Endothelial cell of umbilical vein (primary cell): ENCODE results near the gene EPSTI1. TPM values are rescaled to one million over a fixed set of nuclear protein-coding genes. Genes with fewer than 3 reads are reported as not detected.
"Not testable (repeated sequence)": the region's sequence is repeated elsewhere in the genome, so short reads cannot be mapped to it uniquely, and the experiment has no call there.

Experiments used
- BruUV-seq: library from RNA; stranded (reverse); fragments of 400-500 nt; replicated peaks from 2 replicates; lab custom pipeline; 2021; lab: Mats Ljungman, UMichigan
- CTCF ChIA-PET: fragments of 300-600, 350-600 bp; sonication (Branson Sonifier 250); formaldehyde crosslinking; loops from one replicate; lab custom pipeline; 2021; ENCODE audit warnings: antibody characterized with exemption, inconsistent platforms; lab: Charles Lee
- POLR2A ChIA-PET: fragments of 300-600, 350-600 bp; sonication (Branson Sonifier 250); formaldehyde crosslinking; loops from one replicate; lab custom pipeline; 2021; ENCODE audit warnings: antibody characterized with exemption, inconsistent platforms; lab: Charles Lee
- DNase-seq: peaks from one replicate; pipeline ENCODE4 v3.0.0-alpha.2; 2011; ENCODE audit warnings: low read depth, low spot score
- FAIRE-seq: peaks from 2 replicates; lab custom pipeline; 2011; peaks lifted over from hg19 to GRCh38; lab: Jason Lieb, UNC
- H2AFZ ChIP-seq: 2 replicates; pipeline ENCODE4 v1.6.0; 2012; ENCODE audit warnings: low read depth, low read length, control low read depth, inconsistent platforms
- H3K27ac ChIP-seq: 2 replicates; pipeline ENCODE4 v1.5.1; 2011; ENCODE audit warnings: low read depth, mild to moderate bottlenecking, control low read depth, low read length, moderate library complexity; ENCODE audit not compliant: insufficient read depth
- H3K27me3 ChIP-seq, 2 experiments: 2 replicates each; pipeline versions ENCODE4 v1.6.0 to v1.6.1; 2011; ENCODE audit warnings: low read length in 2 of 2, mixed read lengths in 1 of 2; ENCODE audit not compliant: control insufficient read depth in 2 of 2, insufficient read depth in 2 of 2
- H3K36me3 ChIP-seq, 2 experiments: 2 replicates in 1 of 2; 3 replicates in 1 of 2; pipeline ENCODE4 v1.5.1; 2011; ENCODE audit warnings: low read length in 2 of 2, mild to moderate bottlenecking in 1 of 2, moderate library complexity in 1 of 2; ENCODE audit not compliant: control insufficient read depth in 2 of 2, insufficient read depth in 2 of 2; ENCODE audit errors: extremely low read depth in 1 of 2
- H3K4me1 ChIP-seq: 3 replicates; pipeline ENCODE4 v1.5.1; 2011; ENCODE audit warnings: mild to moderate bottlenecking, low read length; ENCODE audit not compliant: control insufficient read depth, insufficient read depth; ENCODE audit errors: extremely low read depth
- H3K4me2 ChIP-seq: 2 replicates; pipeline ENCODE4 v1.6.1; 2011; ENCODE audit warnings: low read length, control low read depth, mixed read lengths; ENCODE audit not compliant: insufficient read depth
- H3K4me3 ChIP-seq, 3 experiments: fragments of 200-600 bp in 1 of 3; sonication (generic), shearing (Covaris generic) in 1 of 3; replicated peaks in 1 of 3; 2 replicates each; pipeline ENCODE4 v1.5.1; 2011 to 2016; ENCODE audit warnings: control low read depth in 3 of 3, low read length in 3 of 3, mild to moderate bottlenecking in 2 of 3, inconsistent platforms in 1 of 3, low read depth in 1 of 3, moderate library complexity in 1 of 3; ENCODE audit not compliant: insufficient read depth in 1 of 3
- H3K79me2 ChIP-seq: 2 replicates; pipeline ENCODE4 v1.6.0; 2012; ENCODE audit warnings: low read length, inconsistent platforms; ENCODE audit not compliant: control insufficient read depth, insufficient read depth
- H3K9ac ChIP-seq: replicated peaks from 2 replicates; pipeline ENCODE3; 2011; ENCODE audit warnings: low read length, control low read depth; ENCODE audit not compliant: insufficient read depth; ENCODE audit errors: extremely low read depth
- H3K9me1 ChIP-seq: replicated peaks from 3 replicates; pipeline ENCODE4 v1.6.0; 2011; ENCODE audit warnings: mild to moderate bottlenecking, low read length; ENCODE audit not compliant: control insufficient read depth, insufficient read depth; ENCODE audit errors: extremely low read depth
- H3K9me3 ChIP-seq: replicated peaks from 2 replicates; pipeline ENCODE4 v1.5.1; 2012; ENCODE audit warnings: low read length, inconsistent platforms; ENCODE audit not compliant: control insufficient read depth, insufficient read depth
- H4K20me1 ChIP-seq: replicated peaks from 2 replicates; pipeline ENCODE3; 2011; ENCODE audit warnings: mild to moderate bottlenecking, low read length; ENCODE audit not compliant: control insufficient read depth, insufficient read depth; ENCODE audit errors: extremely low read depth
- CTCF ChIP-seq, 2 donors: IDR thresholded peaks; 1 replicate in 1 of 2; 2 replicates in 1 of 2; pipeline ENCODE4 v1.5.1; 2011; ENCODE audit warnings: low read length in 2 of 2, mild to moderate bottlenecking in 2 of 2, moderate library complexity in 2 of 2, control low read depth in 1 of 2, inconsistent platforms in 1 of 2, low read depth in 1 of 2; ENCODE audit not compliant: insufficient read depth in 1 of 2; ENCODE audit errors: extremely low read depth in 1 of 2
- EZH2 ChIP-seq: IDR thresholded peaks from 2 replicates; pipeline ENCODE4 v1.6.1; 2012; ENCODE audit warnings: borderline replicate concordance, low read depth, mild to moderate bottlenecking, moderate library complexity, low read length, inconsistent platforms; ENCODE audit not compliant: severe bottlenecking
- FOS ChIP-seq: IDR thresholded peaks from 2 replicates; pipeline ENCODE4 v1.6.1; 2011; ENCODE audit warnings: mild to moderate bottlenecking, low read length, moderate library complexity, borderline replicate concordance; ENCODE audit not compliant: insufficient read depth
- GATA2 ChIP-seq: IDR thresholded peaks from 2 replicates; pipeline ENCODE4 v1.7.0; 2011; ENCODE audit warnings: low read depth, mild to moderate bottlenecking, moderate library complexity, mixed read lengths, low read length; ENCODE audit not compliant: insufficient read length, insufficient read depth
- JUN ChIP-seq: IDR thresholded peaks from 2 replicates; pipeline ENCODE4 v1.6.1; 2011; ENCODE audit warnings: borderline replicate concordance, low read depth; ENCODE audit not compliant: insufficient read length, insufficient read depth
- MAX ChIP-seq: IDR thresholded peaks from 2 replicates; pipeline ENCODE4 v1.6.1; 2011; ENCODE audit not compliant: insufficient read depth, insufficient read length
- MYC ChIP-seq: IDR thresholded peaks from one replicate; pipeline ENCODE4 v1.6.1; 2011; ENCODE audit warnings: mild to moderate bottlenecking, low read depth, low read length
- POLR2A ChIP-seq: IDR thresholded peaks from 2 replicates; pipeline ENCODE4 v1.6.1; 2012; ENCODE audit warnings: low read depth, mild to moderate bottlenecking, control low read depth, low read length
- POLR2AphosphoS5 ChIP-seq: IDR thresholded peaks from 2 replicates; pipeline ENCODE4 v1.6.1; 2012; ENCODE audit warnings: low read depth, mild to moderate bottlenecking, control low read depth, low read length, moderate library complexity; ENCODE audit not compliant: insufficient read depth
- dilution Hi-C: fragments of 300-500 bp; cut with MboI; formaldehyde crosslinking; loops from one replicate; pipeline ENCODE4 v1.15.0; 2019; ENCODE audit warnings: low sequenced_read_pairs; ENCODE audit not compliant: extremely low pct_ligation_motif_present
- intact Hi-C: fragments of 100-400 bp; cut with micrococcal nuclease; formaldehyde crosslinking; loops from one replicate; pipeline ENCODE4 v1.10.0; 2022
- polyA plus RNA-seq, 4 experiments: library from polyadenylated mRNA; depleted of rRNA in 3 of 4; stranded (reverse) in 3 of 4; unstranded in 1 of 4; fragments of >200 nt; gene quantifications; 2 replicates each; pipeline versions ENCODE4 v1.2.1 to v1.2.3, GENCODE V29; 2011 to 2012; ENCODE audit warnings: missing spikeins in 1 of 4
- total RNA-seq: library from RNA; stranded (reverse); gene quantifications from 2 replicates; pipeline ENCODE4 v1.2.3, GENCODE V29; 2021

EPSTI1 gene
- total and polyA plus RNA-seq, 2 donors (not counting 3 experiments of a cell fraction or from before 2014, with no cell fraction given): 0.77 to 3.1 TPM

DNA sequence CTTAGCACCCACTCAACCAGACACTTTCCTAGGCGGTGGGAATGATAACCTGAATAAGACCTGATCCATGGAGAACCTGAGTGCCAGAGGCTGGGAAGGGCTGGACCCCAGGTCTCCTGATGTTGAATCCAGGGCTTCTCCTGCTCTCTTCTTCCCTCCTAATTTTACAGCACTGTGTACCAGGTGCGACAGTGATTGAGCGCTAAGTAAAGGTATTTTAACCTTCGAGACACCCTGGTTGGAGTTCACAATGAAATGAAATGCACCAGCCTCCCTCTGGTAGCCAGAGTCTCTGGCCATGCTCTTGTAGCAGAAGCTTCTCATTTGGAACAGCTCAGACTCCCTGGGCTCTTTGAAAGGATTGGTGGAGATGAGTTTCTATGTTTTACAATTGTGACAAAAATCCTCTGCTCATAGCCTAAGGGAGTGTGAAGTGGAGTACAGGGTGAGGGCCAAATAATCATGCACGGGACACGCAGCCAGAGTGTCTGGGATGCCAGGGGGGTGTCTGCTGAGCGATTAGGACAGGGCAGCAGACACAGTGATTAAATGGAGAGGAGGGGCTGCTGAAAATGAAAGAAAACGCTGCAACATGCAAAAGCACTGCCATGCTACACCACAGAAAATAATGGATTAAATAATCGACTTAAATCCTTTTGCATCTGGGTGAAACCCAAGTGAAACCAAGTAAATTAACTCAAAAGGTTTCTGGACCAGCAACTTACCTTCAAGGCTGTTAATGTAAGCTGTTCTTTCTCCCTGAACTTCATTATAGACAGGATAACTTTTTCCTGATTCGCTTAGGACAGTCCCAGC lies 126.9 kb downstream of the EPSTI1 start:
- Histone ChIP-seq H3K27ac (no peak overlapping the region), H4K20me1 (no peaks in the 10 kb centered on the region), H3K27me3 (no peaks in the 10 kb centered on the region), H3K9me3 (no peaks in the 10 kb centered on the region), H3K4me2 (no peak overlapping the region), H3K4me3 (no peak overlapping the region), H3K9ac (no peak overlapping the region), H3K36me3 (no peaks in the 10 kb centered on the region), H3K9me1 (no peaks in the 10 kb centered on the region), H3K79me2 (no peaks in the 10 kb centered on the region), H3K4me1 (no peaks in the 10 kb centered on the region), H2AFZ (no peak overlapping the region)
- POLR2A ChIA-PET: no interaction called here
- DNase-seq: no peak
- dilution Hi-C loops (no loop called here), intact Hi-C loops (no loop called here)
- BruUV-seq: no TSS peak
- CTCF ChIA-PET: no interaction called here
- no peak for FAIRE-seq
- no peak for TF ChIP-seq JUN
- no peak for TF ChIP-seq GATA2
- no peak for TF ChIP-seq MAX
- TF ChIP-seq EZH2: no peak
- TF ChIP-seq CTCF (IDR thresholded peaks at IDR 0.05; ENCODE audit: extremely low read depth in 1 of 2, insufficient read depth in 1 of 2, low read depth in 1 of 2, low read length in 2 of 2): no peak
- no peak for TF ChIP-seq FOS
- TF ChIP-seq MYC: no peak
- no peak for TF ChIP-seq POLR2A
- TF ChIP-seq POLR2AphosphoS5: no peak

DNA sequence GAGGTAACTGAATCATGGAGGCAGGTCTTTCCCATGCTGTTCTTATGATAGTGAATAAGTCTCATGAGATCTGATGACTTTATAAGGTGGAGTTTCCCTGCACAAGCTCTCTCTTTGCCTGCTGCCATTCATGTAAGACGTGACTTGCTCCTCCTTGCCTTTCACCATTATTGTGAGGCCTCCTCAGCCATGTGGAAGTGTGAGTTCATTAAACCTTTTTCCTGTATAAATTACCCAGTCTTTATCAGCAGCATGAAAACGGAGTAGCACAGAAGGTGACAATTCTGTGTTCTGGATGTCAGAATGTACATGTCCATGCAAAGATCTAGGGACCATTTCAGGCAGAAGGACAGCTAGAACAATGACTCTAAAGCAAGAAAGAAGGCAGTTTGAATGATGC lies 129.7 kb downstream of the EPSTI1 start:
- dilution Hi-C loops, H3K9ac ChIP-seq, H3K4me1 ChIP-seq, H2AFZ ChIP-seq, H4K20me1 ChIP-seq, H3K4me3 ChIP-seq, H3K27ac ChIP-seq, intact Hi-C loops, POLR2A ChIA-PET, DNase-seq, H3K4me2 ChIP-seq, H3K9me1 ChIP-seq, CTCF ChIA-PET, H3K36me3 ChIP-seq, H3K79me2 ChIP-seq, H3K27me3 ChIP-seq, FAIRE-seq, BruUV-seq, H3K9me3 ChIP-seq: not testable (repeated sequence)
